Measurements from ENCODE around the gene BRIP1. TPM values are rescaled to one million over a fixed set of nuclear protein-coding genes. Genes with fewer than 3 reads are reported as not detected.
"Not testable (repeated sequence)": the region's sequence is repeated elsewhere in the genome, so short reads cannot be mapped to it uniquely, and the experiment has no call there.

Gene BRIP1
- total RNA-seq, 1 donor from 2014 or later, result 66.4 TPM

GRCh38 chr17:61825448-61826137, 37.7 kb downstream of the BRIP1 start:
- no peaks in the 10 kb centered on the region for H3F3A ChIP-seq (ENCODE audit: low read depth)
- H3K27me3 ChIP-seq, result no peaks in the 10 kb centered on the region
- no peaks in the 10 kb centered on the region for H4K20me1 ChIP-seq (ENCODE audit: low read depth)
- TF ChIP-seq, protein P1, sequence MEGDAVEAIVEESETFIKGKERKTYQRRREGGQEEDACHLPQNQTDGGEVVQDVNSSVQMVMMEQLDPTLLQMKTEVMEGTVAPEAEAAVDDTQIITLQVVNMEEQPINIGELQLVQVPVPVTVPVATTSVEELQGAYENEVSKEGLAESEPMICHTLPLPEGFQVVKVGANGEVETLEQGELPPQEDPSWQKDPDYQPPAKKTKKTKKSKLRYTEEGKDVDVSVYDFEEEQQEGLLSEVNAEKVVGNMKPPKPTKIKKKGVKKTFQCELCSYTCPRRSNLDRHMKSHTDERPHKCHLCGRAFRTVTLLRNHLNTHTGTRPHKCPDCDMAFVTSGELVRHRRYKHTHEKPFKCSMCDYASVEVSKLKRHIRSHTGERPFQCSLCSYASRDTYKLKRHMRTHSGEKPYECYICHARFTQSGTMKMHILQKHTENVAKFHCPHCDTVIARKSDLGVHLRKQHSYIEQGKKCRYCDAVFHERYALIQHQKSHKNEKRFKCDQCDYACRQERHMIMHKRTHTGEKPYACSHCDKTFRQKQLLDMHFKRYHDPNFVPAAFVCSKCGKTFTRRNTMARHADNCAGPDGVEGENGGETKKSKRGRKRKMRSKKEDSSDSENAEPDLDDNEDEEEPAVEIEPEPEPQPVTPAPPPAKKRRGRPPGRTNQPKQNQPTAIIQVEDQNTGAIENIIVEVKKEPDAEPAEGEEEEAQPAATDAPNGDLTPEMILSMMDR (IDR thresholded peaks at IDR 0.05), result no peak
- TF ChIP-seq EZH2phosphoT487 (IDR thresholded peaks at IDR 0.05), result no peak
- no peak for TF ChIP-seq EZH2 (IDR thresholded peaks at IDR 0.05)
- H3K36me3 ChIP-seq, result peaks cover 21% of the 10 kb centered on the region
- peaks cover 21% of the 10 kb centered on the region for H3K79me2 ChIP-seq (ENCODE audit: low read depth)
- Mint-ChIP-seq H3K9me3 (peaks cover 17% of the 10 kb centered on the region), H3K27ac (no peak overlapping the region), H3K4me1 (no peaks in the 10 kb centered on the region), H3K27me3 (ENCODE audit: insufficient read depth, low read depth) (no peaks in the 10 kb centered on the region), H3K36me3 (peaks cover 64% of the 10 kb centered on the region), H3K4me3 (no peak overlapping the region)
- no peak overlapping the region for H3K4me3 ChIP-seq
- no peak overlapping the region for H3K9ac ChIP-seq
- H3K9me3 ChIP-seq (ENCODE audit: low read depth), result peaks cover 5% of the 10 kb centered on the region
- no peak overlapping the region for H2AFZ ChIP-seq (replicated peaks)
- no peak overlapping the region for H3K27ac ChIP-seq
- H3K4me1 ChIP-seq, result no peaks in the 10 kb centered on the region
- DNase-seq (ENCODE audit: low spot score), result no peak
- H3K4me2 ChIP-seq, result no peak overlapping the region

GRCh38 chr17:61822326-61823285, 40.7 kb downstream of the BRIP1 start:
- H3K9me3 ChIP-seq (ENCODE audit: low read depth), result no peaks in the 10 kb centered on the region
- no peak overlapping the region for H3K4me2 ChIP-seq
- peaks cover 8% of the 10 kb centered on the region for H3K36me3 ChIP-seq
- no peak overlapping the region for H3K4me3 Mint-ChIP-seq
- no peak overlapping the region for H3K27ac ChIP-seq
- peaks cover 52% of the 10 kb centered on the region for H3K36me3 Mint-ChIP-seq
- no peaks in the 10 kb centered on the region for H3K27me3 ChIP-seq
- no peak overlapping the region for H3K4me3 ChIP-seq
- H3K79me2 ChIP-seq (ENCODE audit: low read depth), result peaks cover 21% of the 10 kb centered on the region
- H3K27me3 Mint-ChIP-seq (ENCODE audit: insufficient read depth, low read depth), result no peaks in the 10 kb centered on the region
- no peak for DNase-seq (ENCODE audit: low spot score)
- no peak overlapping the region for H2AFZ ChIP-seq (replicated peaks)
- H3K9me3 Mint-ChIP-seq, result peaks cover 12% of the 10 kb centered on the region
- H3K4me1 Mint-ChIP-seq, result no peaks in the 10 kb centered on the region
- TF ChIP-seq EZH2 (IDR thresholded peaks at IDR 0.05) (no peak), EZH2phosphoT487 (IDR thresholded peaks at IDR 0.05) (no peak)
- TF ChIP-seq, protein P1 (IDR thresholded peaks at IDR 0.05), result no peak
- no peaks in the 10 kb centered on the region for H3F3A ChIP-seq (ENCODE audit: low read depth)
- H3K9ac ChIP-seq, result no peak overlapping the region
- H3K27ac Mint-ChIP-seq, result no peak overlapping the region
- no peaks in the 10 kb centered on the region for H3K4me1 ChIP-seq
- no peaks in the 10 kb centered on the region for H4K20me1 ChIP-seq (ENCODE audit: low read depth)

DNA sequence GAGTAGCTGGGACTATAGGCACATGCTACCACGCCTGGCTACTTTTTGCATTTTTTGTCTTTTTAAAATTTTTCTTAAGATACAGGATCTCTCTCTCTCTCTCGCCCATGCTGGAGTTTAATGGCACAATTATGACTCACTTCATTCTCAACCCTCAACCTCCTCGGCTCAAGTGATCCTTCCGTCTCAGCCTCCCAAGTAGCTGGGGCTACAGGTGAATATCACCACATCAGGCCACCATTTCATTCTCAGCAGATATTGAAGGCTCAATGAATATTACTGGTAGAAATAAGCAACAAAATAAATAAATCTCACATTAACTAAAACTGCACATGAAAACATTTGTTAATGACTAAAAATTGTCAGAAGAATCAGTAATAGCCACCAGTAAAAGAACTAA, 41.7 kb downstream of the BRIP1 start:
- peaks cover 46% of the 10 kb centered on the region for H3K36me3 Mint-ChIP-seq
- TF ChIP-seq, protein P1 (IDR thresholded peaks at IDR 0.05), result no peak
- TF ChIP-seq EZH2phosphoT487 (IDR thresholded peaks at IDR 0.05) (no peak), EZH2 (IDR thresholded peaks at IDR 0.05) (no peak)
- no peak overlapping the region for H3K4me3 ChIP-seq
- H3K4me3 Mint-ChIP-seq, result no peak overlapping the region
- no peaks in the 10 kb centered on the region for H3K27me3 ChIP-seq
- no peaks in the 10 kb centered on the region for H3K4me1 Mint-ChIP-seq
- peaks cover 8% of the 10 kb centered on the region for H3K36me3 ChIP-seq
- H3K4me1 ChIP-seq, result no peaks in the 10 kb centered on the region
- no peak for DNase-seq (ENCODE audit: low spot score)
- no peaks in the 10 kb centered on the region for H4K20me1 ChIP-seq (ENCODE audit: low read depth)
- peaks cover 7% of the 10 kb centered on the region for H3K9me3 Mint-ChIP-seq
- H3K27ac ChIP-seq, result no peak overlapping the region
- no peak overlapping the region for H2AFZ ChIP-seq (replicated peaks)
- no peak overlapping the region for H3K4me2 ChIP-seq
- H3K27ac Mint-ChIP-seq, result no peak overlapping the region
- H3K27me3 Mint-ChIP-seq (ENCODE audit: insufficient read depth, low read depth), result no peaks in the 10 kb centered on the region
- no peaks in the 10 kb centered on the region for H3K9me3 ChIP-seq (ENCODE audit: low read depth)
- no peak overlapping the region for H3K9ac ChIP-seq
- peaks cover 17% of the 10 kb centered on the region for H3K79me2 ChIP-seq (ENCODE audit: low read depth)
- no peaks in the 10 kb centered on the region for H3F3A ChIP-seq (ENCODE audit: low read depth)

DNA sequence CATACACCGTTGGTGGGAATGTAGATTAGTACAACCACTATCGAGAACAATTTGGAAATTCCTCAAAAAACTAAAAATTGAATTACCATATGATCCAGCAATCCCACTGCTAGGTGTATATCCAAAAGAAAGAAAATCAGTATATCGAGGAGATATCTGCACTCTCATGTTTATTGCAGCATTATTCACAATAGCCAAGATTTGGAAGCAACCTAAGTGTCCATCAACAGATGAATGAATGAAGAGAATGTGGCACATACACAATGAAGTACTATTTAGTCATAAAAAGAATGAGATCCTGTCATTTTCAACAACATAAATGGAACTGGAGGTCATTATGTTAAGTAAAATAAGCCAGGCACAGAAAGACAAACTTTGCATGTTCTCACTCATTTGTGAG, 44.1 kb downstream of the BRIP1 start:
- not testable (repeated sequence) for H3K9ac ChIP-seq; H3K4me3 ChIP-seq; H3K79me2 ChIP-seq (ENCODE audit: low read depth); H3K9me3 Mint-ChIP-seq; H3K4me1 Mint-ChIP-seq; H3K27me3 Mint-ChIP-seq (ENCODE audit: insufficient read depth, low read depth); H3K27ac ChIP-seq; H3K4me1 ChIP-seq; H3K4me3 Mint-ChIP-seq; H3K4me2 ChIP-seq; DNase-seq (ENCODE audit: low spot score); H2AFZ ChIP-seq (replicated peaks); H4K20me1 ChIP-seq (ENCODE audit: low read depth); H3F3A ChIP-seq (ENCODE audit: low read depth); H3K27me3 ChIP-seq; H3K36me3 ChIP-seq; H3K9me3 ChIP-seq (ENCODE audit: low read depth); H3K27ac Mint-ChIP-seq
- H3K36me3 Mint-ChIP-seq, result peaks cover 30% of the 10 kb centered on the region
